HG03442 (cell line): ENCODE measurements around the gene TEF.

Experiments
- ATAC-seq: cut with Tn5 transposase; IDR thresholded peaks from one replicate; pipeline ENCODE4 v1.9.1; 2021; ENCODE audit warnings: mild to moderate bottlenecking, moderate library complexity; ENCODE audit not compliant: unreplicated experiment

The TEF gene

DNA sequence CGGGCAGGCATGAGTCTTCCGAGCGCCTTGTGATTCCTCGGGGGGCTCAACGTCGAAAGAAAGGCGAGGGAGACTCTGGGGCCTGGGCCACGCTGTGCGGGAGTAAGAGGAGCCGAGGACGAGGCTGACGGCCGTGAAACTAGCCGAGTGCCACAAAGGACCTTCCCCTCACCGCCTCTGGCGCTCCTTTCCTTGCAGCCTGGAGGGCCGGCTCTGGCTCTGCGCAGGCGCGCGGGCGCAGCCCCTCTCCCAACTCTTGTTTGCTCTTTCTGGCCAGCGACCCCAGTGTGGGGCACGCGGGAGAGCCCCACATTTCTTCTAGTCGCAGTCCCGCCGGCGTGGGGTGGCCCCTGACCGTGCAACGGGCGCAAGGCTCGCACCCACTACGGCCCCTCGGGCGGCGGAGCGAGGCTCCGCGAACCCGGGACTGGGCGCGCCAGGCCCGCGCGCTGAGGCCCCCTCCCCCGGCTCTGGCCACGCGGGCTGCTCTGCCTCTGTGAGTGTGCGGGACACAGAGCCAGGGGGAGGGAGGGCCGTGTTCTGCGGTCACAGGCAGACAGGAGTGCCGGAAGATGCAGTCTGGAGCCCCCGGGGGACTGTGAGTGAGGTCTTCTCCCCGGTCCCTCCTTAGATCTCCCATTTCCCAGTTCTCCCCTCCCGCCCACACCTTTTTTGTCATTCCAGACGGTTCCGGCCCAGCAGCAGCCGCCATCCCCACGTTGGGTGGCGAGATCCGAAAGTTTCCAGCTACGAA is 65.9 kb downstream of the TEF start:
- no peak for ATAC-seq

DNA sequence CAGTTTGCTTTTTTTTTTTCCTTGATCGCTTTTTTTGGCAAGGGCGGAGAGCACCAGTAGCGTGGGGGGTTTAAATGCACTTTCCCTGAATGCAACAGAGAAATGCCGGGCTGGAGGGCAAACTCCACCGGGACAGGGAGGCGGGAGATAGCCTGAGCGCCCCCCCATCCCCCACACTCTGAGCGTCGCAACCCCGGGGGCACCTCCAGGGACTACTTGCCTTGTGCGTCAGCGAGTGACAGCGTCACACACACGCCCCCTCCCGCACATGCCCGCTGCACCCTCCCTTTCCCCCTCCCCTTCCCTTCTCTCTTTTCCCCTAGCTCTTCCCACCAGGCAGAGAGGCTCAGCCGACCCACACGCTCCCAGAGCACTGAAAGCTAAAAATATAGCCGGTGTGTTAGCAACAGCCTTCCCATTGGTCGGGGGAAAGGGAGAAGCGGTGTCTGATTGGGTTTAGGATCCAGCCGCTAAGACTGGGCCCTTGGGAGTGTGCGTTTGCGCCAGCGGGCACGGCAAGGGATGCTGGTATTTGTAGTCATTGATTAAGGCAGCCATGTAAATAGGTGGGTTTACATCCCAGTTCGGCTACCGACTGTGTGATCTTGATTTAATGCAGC is 66.6 kb downstream of the TEF start:
- peak; percentile 44 for ATAC-seq
